ENCODE data around the gene SLC36A4.
"Not testable (repeated sequence)": the region's sequence is repeated elsewhere in the genome, so short reads cannot be mapped to it uniquely, and the experiment has no call there.

Gene SLC36A4

GRCh38 chr11:93122535-93123235, 75.1 kb downstream of the SLC36A4 start:
- no peak for DNase-seq (ENCODE audit: low read depth in 2 of 2)

- no peak for DNase-seq (ENCODE audit: low read depth in 2 of 2)
Observed at GRCh38 chr11:93118276-93118675, 79.5 kb downstream of the SLC36A4 start.

DNA sequence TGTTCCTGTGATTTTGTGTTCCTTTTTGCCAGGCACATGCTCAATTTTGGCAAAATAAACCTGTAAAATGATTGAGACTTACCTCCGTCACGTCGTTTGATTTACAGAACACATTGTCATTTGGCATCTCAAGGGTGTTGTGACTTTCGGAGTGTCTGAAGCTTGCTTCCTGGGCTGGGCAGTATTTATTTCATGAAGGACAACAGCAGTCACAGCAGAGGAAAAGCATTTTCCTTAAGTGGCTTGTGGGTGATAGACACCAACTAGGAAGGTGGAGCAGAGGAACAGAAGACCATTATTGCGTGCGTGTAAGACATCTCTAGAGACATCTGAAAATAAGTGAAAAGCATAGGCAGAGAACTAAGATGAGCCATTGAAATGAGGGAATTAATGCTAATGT, 80.2 kb downstream of the SLC36A4 start:
- no peak for DNase-seq (ENCODE audit: low read depth in 2 of 2)

DNA sequence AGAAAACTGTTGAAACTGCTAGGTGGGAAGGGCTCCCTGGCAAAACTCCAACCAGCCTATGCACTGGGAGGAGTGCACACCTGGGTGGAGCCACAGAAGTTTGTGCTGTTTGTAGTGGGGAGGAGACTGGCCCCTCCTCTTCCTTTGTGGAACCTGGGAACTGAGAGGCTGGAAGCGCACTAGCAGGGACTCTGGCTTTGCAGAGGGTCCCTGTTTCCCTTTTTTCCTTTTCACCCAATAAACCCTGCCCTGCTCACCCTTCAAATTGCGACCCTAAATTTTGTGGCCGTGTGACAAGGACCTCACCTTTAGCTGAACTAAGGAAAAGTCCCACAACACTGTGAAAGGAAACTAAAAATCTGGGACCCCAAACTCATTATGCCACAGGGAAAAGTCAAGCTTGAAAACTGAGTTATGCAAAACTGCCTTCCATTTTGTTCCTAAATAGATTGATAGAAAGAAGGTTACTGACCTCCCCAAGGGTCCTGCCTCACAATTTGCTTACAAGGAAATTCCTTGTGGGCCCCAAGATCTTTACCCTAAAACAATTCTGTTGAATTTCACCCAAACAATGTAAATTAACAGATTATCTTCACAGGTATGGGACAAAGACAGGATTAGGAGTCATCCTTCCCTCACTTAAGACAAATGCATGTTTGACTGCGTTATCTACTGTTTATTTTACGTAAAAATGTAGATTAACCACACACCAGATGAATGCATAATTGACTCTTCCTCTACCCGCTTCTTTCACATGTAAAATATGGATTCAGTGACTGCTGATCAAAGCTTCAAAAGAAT, 81.0 kb downstream of the SLC36A4 start:
- DNase-seq (ENCODE audit: low read depth in 2 of 2), result no peak

GRCh38 chr11:93114304-93114703, 83.5 kb downstream of the SLC36A4 start:
- DNase-seq (ENCODE audit: low read depth in 2 of 2), result no peak

GRCh38 chr11:93113824-93114223, 84.0 kb downstream of the SLC36A4 start:
- DNase-seq (ENCODE audit: low read depth in 2 of 2), result no peak

- not testable (repeated sequence) for DNase-seq (ENCODE audit: low read depth in 2 of 2)
Observed at GRCh38 chr11:93111147-93111546, 86.6 kb downstream of the SLC36A4 start.

DNA sequence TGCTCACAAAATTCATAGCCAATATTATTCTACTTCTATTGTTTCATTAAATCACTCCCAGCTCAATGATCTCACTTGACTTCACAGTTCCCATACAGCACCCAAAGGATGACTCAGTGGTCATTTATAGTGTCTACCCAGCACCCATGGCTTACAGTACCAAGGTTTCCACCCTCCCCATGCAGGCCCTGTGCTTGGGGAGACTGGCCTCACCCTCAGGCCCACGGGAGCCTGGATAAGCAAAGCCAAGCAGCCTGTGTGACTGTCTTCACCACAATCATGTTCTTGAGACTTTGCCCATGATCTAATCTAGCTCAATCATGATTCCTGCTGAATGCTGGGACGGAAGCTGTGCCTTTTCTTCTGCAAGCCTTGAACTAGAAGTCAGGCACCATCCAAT, 97.6 kb downstream of the SLC36A4 start:
- no peak for DNase-seq (ENCODE audit: low read depth in 2 of 2)

DNA sequence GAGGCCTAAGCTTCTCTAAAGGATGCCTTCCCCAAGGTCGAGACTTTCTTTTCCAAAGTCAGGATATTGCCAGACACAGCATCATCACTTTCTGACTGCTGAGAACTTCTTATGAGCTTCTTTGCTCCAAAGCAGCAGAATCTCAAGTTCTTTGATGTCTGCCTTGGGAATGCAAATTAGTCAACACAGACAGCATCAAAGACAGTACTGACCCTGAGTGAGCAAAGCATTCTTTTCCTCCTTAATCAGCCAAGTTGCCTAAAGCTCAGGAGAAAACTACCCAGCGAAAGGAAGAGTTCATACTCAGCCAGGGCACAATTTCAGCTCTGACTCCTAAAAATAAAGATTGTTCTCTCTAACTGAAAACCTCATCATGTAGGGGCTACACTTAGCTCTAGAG, 98.0 kb downstream of the SLC36A4 start:
- no peak for DNase-seq (ENCODE audit: low read depth in 2 of 2)
